ENCODE results near the gene TIAL1. TPM values are rescaled to one million over a fixed set of nuclear protein-coding genes. Genes with fewer than 3 reads are reported as not detected.

Gene TIAL1
- total RNA-seq, 1 donor from 2014 or later = 35.5 TPM

DNA sequence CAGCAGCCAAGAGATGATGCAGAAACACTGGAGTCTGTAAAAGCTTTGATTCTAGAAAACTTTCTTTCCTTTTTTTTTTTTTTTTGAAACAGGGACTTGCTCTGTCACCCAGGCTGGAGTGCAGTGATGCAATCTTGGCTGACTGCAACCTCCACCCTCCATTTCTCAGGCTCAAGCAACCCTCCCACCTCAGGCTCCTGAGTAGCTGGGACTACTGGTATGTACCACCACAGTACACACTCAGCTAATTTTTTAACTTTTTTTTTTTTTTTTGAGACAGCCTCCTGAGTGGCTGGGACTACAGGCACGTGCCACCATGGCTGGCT lies 37.4 kb upstream of the TIAL1 start:
- H3K9me3 ChIP-seq = no peaks in the 10 kb centered on the region
- TF ChIP-seq, protein P1, sequence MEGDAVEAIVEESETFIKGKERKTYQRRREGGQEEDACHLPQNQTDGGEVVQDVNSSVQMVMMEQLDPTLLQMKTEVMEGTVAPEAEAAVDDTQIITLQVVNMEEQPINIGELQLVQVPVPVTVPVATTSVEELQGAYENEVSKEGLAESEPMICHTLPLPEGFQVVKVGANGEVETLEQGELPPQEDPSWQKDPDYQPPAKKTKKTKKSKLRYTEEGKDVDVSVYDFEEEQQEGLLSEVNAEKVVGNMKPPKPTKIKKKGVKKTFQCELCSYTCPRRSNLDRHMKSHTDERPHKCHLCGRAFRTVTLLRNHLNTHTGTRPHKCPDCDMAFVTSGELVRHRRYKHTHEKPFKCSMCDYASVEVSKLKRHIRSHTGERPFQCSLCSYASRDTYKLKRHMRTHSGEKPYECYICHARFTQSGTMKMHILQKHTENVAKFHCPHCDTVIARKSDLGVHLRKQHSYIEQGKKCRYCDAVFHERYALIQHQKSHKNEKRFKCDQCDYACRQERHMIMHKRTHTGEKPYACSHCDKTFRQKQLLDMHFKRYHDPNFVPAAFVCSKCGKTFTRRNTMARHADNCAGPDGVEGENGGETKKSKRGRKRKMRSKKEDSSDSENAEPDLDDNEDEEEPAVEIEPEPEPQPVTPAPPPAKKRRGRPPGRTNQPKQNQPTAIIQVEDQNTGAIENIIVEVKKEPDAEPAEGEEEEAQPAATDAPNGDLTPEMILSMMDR (IDR thresholded peaks at IDR 0.05) = no peak
- H3K27ac ChIP-seq = no peak overlapping the region
- H3K4me1 ChIP-seq = no peaks in the 10 kb centered on the region
- DNase-seq (ENCODE audit: low spot score in 2 of 2) = no peak
- H3K27me3 ChIP-seq = no peaks in the 10 kb centered on the region
- no peaks in the 10 kb centered on the region for H3K36me3 ChIP-seq
- H3K4me3 ChIP-seq = no peak overlapping the region
- intact Hi-C loops (cut with DNase I) = no loop called here

GRCh38 chr10:119633538-119634218 lies 36.9 kb upstream of the TIAL1 start:
- H3K27ac ChIP-seq = no peak overlapping the region
- H3K36me3 ChIP-seq = no peaks in the 10 kb centered on the region
- no peaks in the 10 kb centered on the region for H3K4me1 ChIP-seq
- H3K9me3 ChIP-seq = no peaks in the 10 kb centered on the region
- no peaks in the 10 kb centered on the region for H3K27me3 ChIP-seq
- TF ChIP-seq, protein P1 (IDR thresholded peaks at IDR 0.05) = no peak
- no peak for DNase-seq (ENCODE audit: low spot score in 2 of 2)
- no peak overlapping the region for H3K4me3 ChIP-seq
- intact Hi-C loops (cut with DNase I) = no loop called here

GRCh38 chr10:119630300-119630699 lies 33.5 kb upstream of the TIAL1 start:
- Histone ChIP-seq H3K36me3 (no peaks in the 10 kb centered on the region), H3K27ac (no peak overlapping the region), H3K4me1 (no peaks in the 10 kb centered on the region), H3K9me3 (no peaks in the 10 kb centered on the region), H3K4me3 (no peak overlapping the region), H3K27me3 (no peaks in the 10 kb centered on the region)
- DNase-seq (ENCODE audit: low spot score in 2 of 2) = no peak
- intact Hi-C loops (cut with DNase I) = no loop called here
- TF ChIP-seq, protein P1 (IDR thresholded peaks at IDR 0.05) = no peak

DNA sequence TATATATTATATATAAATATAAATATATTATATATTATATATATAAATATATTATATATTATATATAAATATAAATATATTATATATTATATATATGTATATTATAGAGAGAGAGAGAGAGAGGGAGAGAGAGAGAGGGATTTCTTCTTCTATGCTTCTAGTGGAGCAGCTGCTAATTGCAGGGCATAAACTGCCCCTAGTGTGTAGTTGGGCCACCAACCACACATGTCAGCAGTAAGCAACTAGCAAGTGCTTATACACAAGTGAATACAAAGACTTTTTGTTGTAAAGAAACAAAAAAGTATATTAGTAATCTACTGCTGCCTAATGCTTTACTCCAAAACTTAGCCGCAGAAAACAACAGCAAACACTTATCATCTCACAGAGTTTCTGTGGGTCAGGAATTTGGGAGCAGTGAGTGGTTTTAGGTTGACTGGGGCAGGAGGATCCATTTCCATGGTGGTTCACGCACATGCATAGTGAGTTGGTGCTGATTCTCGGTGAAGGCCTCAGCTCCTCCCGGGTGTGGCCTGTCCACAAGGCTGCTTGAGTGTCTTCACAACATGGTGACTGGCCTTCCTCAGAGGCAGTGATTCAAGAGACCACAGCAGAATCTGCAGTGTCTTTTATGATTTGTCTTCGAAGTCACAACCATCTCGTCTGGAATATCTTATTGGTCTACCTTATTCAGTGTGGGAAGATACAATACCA lies 29.0 kb upstream of the TIAL1 start:
- Histone ChIP-seq H3K27ac (no peak overlapping the region), H3K4me3 (no peak overlapping the region), H3K36me3 (no peaks in the 10 kb centered on the region), H3K4me1 (no peaks in the 10 kb centered on the region), H3K9me3 (no peaks in the 10 kb centered on the region), H3K27me3 (no peaks in the 10 kb centered on the region)
- DNase-seq (ENCODE audit: low spot score in 2 of 2) = no peak
- TF ChIP-seq, protein P1 (IDR thresholded peaks at IDR 0.05) = no peak
- intact Hi-C loops (cut with DNase I) = loop anchor here (2.0 kb wide), 1 partner anchor 19 kb away; no protein-coding TSS in a partner anchor

- TF ChIP-seq, protein P1 (IDR thresholded peaks at IDR 0.05) = no peak
- H3K27me3 ChIP-seq = no peaks in the 10 kb centered on the region
- intact Hi-C loops (cut with DNase I) = no loop called here
- H3K9me3 ChIP-seq = no peaks in the 10 kb centered on the region
- no peak for DNase-seq (ENCODE audit: low spot score in 2 of 2)
- H3K4me3 ChIP-seq = no peak overlapping the region
- no peaks in the 10 kb centered on the region for H3K36me3 ChIP-seq
- H3K4me1 ChIP-seq = no peaks in the 10 kb centered on the region
- H3K27ac ChIP-seq = no peak overlapping the region
These were observed 24.3 kb upstream of the TIAL1 start for GRCh38 chr10:119621078-119621384.
